HepG2 (cell line): ENCODE results near the gene PPP2R2C. TPM values are rescaled to one million over a fixed set of nuclear protein-coding genes. Genes with fewer than 3 reads are reported as not detected.

Experiments
- ATAC-seq: fragments of 200-7000 bp; cut with Tn5 transposase; 3 replicates; pipeline ENCODE4 v1.9.1; 2020; ENCODE audit warnings: mild to moderate bottlenecking, moderate library complexity
- BruUV-seq: library from RNA; stranded (reverse); fragments of 400-500 nt; replicated peaks from 2 replicates; lab custom pipeline; 2021; lab: Mats Ljungman, UMichigan
- CTCF ChIA-PET: fragments of 300-600 bp; formaldehyde crosslinking; extraction: SDS; loops from one replicate; lab custom pipeline; 2021; ENCODE audit warnings: low total read pairs, inconsistent platforms, low intra/inter-chr PET ratio; lab: Yijun Ruan, JAX
- POLR2A ChIA-PET: fragments of 350-600 bp; sonication (Branson Sonifier 250); formaldehyde crosslinking; loops from one replicate; lab custom pipeline; 2020; ENCODE audit warnings: antibody characterized with exemption, inconsistent platforms; lab: Yijun Ruan, JAX
- DNase-seq: peaks from one replicate; pipeline ENCODE4 v3.0.0-alpha.2; 2015; ENCODE audit warnings: low spot score
- FAIRE-seq: peaks from 3 replicates; lab custom pipeline; 2011; peaks lifted over from hg19 to GRCh38; lab: Jason Lieb, UNC
- H2AFZ ChIP-seq: one replicate; pipeline ENCODE4 v1.6.1; 2011; ENCODE audit warnings: low read length, inconsistent platforms
- H3K27ac ChIP-seq: fragments of 300-600 bp; 3 replicates; pipeline ENCODE4 v1.8.0; 2011; ENCODE audit warnings: mixed run types, mild to moderate bottlenecking, mixed read lengths, low read length, inconsistent platforms; ENCODE audit not compliant: insufficient read depth; ENCODE audit errors: extremely low read length
- H3K27me3 ChIP-seq, 2 experiments: fragments of 200-600 bp in 1 of 2; 2 replicates in 1 of 2; 3 replicates in 1 of 2; pipeline versions ENCODE4 v1.6.0 to v1.8.0; 2011; ENCODE audit warnings: low read length in 2 of 2, mild to moderate bottlenecking in 2 of 2, moderate library complexity in 2 of 2, inconsistent platforms in 1 of 2; ENCODE audit not compliant: insufficient read depth in 2 of 2, control insufficient read depth in 1 of 2
- H3K36me3 ChIP-seq, 2 experiments: fragments of 200-600 bp in 1 of 2; replicated peaks in 1 of 2; 2 replicates in 1 of 2; 3 replicates in 1 of 2; pipeline versions ENCODE4 v1.5.1 to v1.8.0; 2011; ENCODE audit warnings: low read length in 2 of 2, inconsistent platforms in 1 of 2; ENCODE audit not compliant: insufficient read depth in 2 of 2, control insufficient read depth in 1 of 2
- H3K4me1 ChIP-seq: 2 replicates; pipeline ENCODE4 v1.5.1; 2012; ENCODE audit warnings: low read length, inconsistent platforms; ENCODE audit not compliant: insufficient read depth
- H3K4me2 ChIP-seq: 2 replicates; pipeline ENCODE4 v1.6.0; 2011; ENCODE audit warnings: low read depth, low read length, inconsistent platforms
- H3K4me3 ChIP-seq, 3 experiments: fragments of 200-600 bp in 1 of 3; sonication (generic), shearing (Covaris generic) in 1 of 3; replicated peaks in 1 of 3; 2 replicates each; pipeline ENCODE4 v1.5.1; 2011 to 2016; ENCODE audit warnings: low read length in 3 of 3, inconsistent platforms in 2 of 3, low read depth in 2 of 3, mild to moderate bottlenecking in 2 of 3, control low read depth in 1 of 3, mixed read lengths in 1 of 3; ENCODE audit not compliant: insufficient read depth in 1 of 3
- H3K79me2 ChIP-seq: one replicate; pipeline ENCODE4 v1.6.1; 2011; ENCODE audit warnings: low read length, inconsistent platforms; ENCODE audit not compliant: insufficient read depth
- H3K9ac ChIP-seq: 2 replicates; pipeline ENCODE4 v1.6.0; 2011; ENCODE audit warnings: mild to moderate bottlenecking, low read depth, low read length, inconsistent platforms; ENCODE audit not compliant: insufficient read depth
- H3K9me3 ChIP-seq: 2 replicates; pipeline ENCODE4 v1.5.1; 2012; ENCODE audit warnings: mild to moderate bottlenecking, low read length
- H4K20me1 ChIP-seq: 2 replicates; pipeline ENCODE4 v1.6.0; 2011; ENCODE audit warnings: inconsistent platforms, mild to moderate bottlenecking, low read length, moderate library complexity; ENCODE audit not compliant: insufficient read depth
- ATF6 ChIP-seq: sonication (generic); formaldehyde crosslinking; conservative IDR thresholded peaks from 2 replicates; pipeline ENCODE4 v1.4.0; 2020; ENCODE audit warnings: missing genetic modification reagents
- CBX2 ChIP-seq, 2 experiments: fragments of 200-600 bp in 1 of 2; sonication (generic); formaldehyde crosslinking in 1 of 2; IDR thresholded peaks; 2 replicates each; pipeline versions ENCODE4 v1.7.0 to v1.8.1; 2018 to 2022; ENCODE audit warnings: low read depth in 2 of 2, low read length in 1 of 2, mild to moderate bottlenecking in 1 of 2, missing genetic modification reagents in 1 of 2
- MAFK ChIP-seq, 2 experiments: IDR thresholded peaks in 1 of 2; conservative IDR thresholded peaks in 1 of 2; 2 replicates each; pipeline ENCODE4 v1.6.1; 2011; ENCODE audit warnings: improper control_type of control experiment in 2 of 2, low read length in 2 of 2
- SRY ChIP-seq: sonication (generic); formaldehyde crosslinking; IDR thresholded peaks from 2 replicates; pipeline ENCODE4 v1.8.0; 2022; ENCODE audit warnings: mild to moderate bottlenecking, missing genetic modification reagents
- WGBS: methylation state at CpG from one replicate; pipeline ENCODE4 v1.1.6; 2017; ENCODE audit warnings: low lambda C conversion rate; 5-methylcytosine and 5-hydroxymethylcytosine counted together
- in situ Hi-C: cut with HindIII; loops from 2 replicates; pipeline ENCODE4 v1.10.0; 2017; ENCODE audit warnings: low pct_unique_long_range_greater_than_20kb; ENCODE audit not compliant: extremely low pct_ligation_motif_present
- intact Hi-C: fragments of 100-400 bp; cut with micrococcal nuclease; formaldehyde crosslinking; loops from one replicate; pipeline ENCODE4 v1.10.0; 2022; ENCODE audit not compliant: unreplicated experiment
- polyA plus RNA-seq, 8 experiments: library from polyadenylated mRNA; depleted of rRNA in 3 of 8; stranded (reverse) in 7 of 8; unstranded in 1 of 8; fragments of >200 nt; fragmentation: Illumina TruSeq in 4 of 8; extraction: Trizol in 4 of 8; gene quantifications; 2 replicates each; pipeline versions ENCODE4 v1.2.1 to v1.2.3, GENCODE V29; 2011 to 2016; ENCODE audit warnings: low read depth in 4 of 8, missing spikeins in 1 of 8, mixed read lengths in 1 of 8; ENCODE audit not compliant: insufficient read depth in 1 of 8
- total RNA-seq, 5 experiments: library from RNA; depleted of rRNA; stranded (reverse); fragments of >200 nt; fragmentation: Illumina TruSeq; extraction: Trizol; gene quantifications; 2 replicates each; pipeline ENCODE4 v1.2.3, GENCODE V29; 2016; ENCODE audit warnings: low read depth in 1 of 5
- TF ChIP-seq, protein P1 (sequence below): sonication (generic); formaldehyde crosslinking; IDR thresholded peaks from 2 replicates; pipeline ENCODE4 v1.4.0; 2020; ENCODE audit warnings: missing genetic modification reagents, low read depth, mild to moderate bottlenecking, borderline replicate concordance
- TF ChIP-seq, protein P2 (sequence below): IDR thresholded peaks from 2 replicates; pipeline ENCODE4 v1.6.1; 2018; ENCODE audit warnings: missing genetic modification reagents

The PPP2R2C gene
- total and polyA plus RNA-seq, 2 of the 13 experiments (the other 11 are each of a cell fraction or from before 2014, with no cell fraction given): 0.60 to 8.6 TPM

GRCh38 chr4:6386091-6386490 lies 86.3 kb downstream of the PPP2R2C start:
- WGBS: 33% methylated on average over 7 of the region's 7 CpGs

More at GRCh38 chr4:6386091-6386490, 86.3 kb downstream of the PPP2R2C start:
- Histone ChIP-seq H3K9ac (no peak overlapping the region), H3K27ac (no peak overlapping the region)
- no peak for ATAC-seq
- TF ChIP-seq, protein P1, sequence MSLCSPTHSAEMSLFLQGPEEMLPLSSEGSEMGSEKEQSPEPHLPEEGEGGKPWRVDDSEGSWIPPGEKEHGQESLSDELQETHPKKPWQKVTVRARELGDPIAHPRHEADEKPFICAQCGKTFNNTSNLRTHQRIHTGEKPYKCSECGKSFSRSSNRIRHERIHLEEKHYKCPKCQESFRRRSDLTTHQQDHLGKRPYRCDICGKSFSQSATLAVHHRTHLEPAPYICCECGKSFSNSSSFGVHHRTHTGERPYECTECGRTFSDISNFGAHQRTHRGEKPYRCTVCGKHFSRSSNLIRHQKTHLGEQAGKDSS (CRISPR knock-in tag): no peak
- TF ChIP-seq ATF6 (CRISPR knock-in tag) (no peak), SRY (no peak), MAFK (conservative IDR thresholded peaks at IDR 0.05 in 1 of 2, IDR thresholded peaks at IDR 0.05 in 1 of 2; ENCODE audit: low read length in 2 of 2) (no peak), CBX2 (IDR thresholded peaks at IDR 0.05; ENCODE audit: low read depth, low read length) (no peak), CBX2 (CRISPR knock-in tag; IDR thresholded peaks at IDR 0.05; ENCODE audit: low read depth) (no peak)
- TF ChIP-seq, protein P2, sequence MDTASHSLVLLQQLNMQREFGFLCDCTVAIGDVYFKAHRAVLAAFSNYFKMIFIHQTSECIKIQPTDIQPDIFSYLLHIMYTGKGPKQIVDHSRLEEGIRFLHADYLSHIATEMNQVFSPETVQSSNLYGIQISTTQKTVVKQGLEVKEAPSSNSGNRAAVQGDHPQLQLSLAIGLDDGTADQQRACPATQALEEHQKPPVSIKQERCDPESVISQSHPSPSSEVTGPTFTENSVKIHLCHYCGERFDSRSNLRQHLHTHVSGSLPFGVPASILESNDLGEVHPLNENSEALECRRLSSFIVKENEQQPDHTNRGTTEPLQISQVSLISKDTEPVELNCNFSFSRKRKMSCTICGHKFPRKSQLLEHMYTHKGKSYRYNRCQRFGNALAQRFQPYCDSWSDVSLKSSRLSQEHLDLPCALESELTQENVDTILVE (CRISPR knock-in tag): no peak
- TF ChIP-seq, all 625 proteins: peak for 0
- POLR2A ChIA-PET: no interaction called here
- in situ Hi-C loops (no loop called here), intact Hi-C loops (no loop called here)
- Histone ChIP-seq H4K20me1 (no peaks in the 10 kb centered on the region), H2AFZ (no peak overlapping the region), H3K4me1 (no peaks in the 10 kb centered on the region), H3K79me2 (no peaks in the 10 kb centered on the region), H3K27me3 (peaks cover 4 to 79% of the 10 kb centered on the region in 2 experiments; a peak in 4 of 5 replicates), H3K4me3 (no peak overlapping the region), H3K36me3 (no peaks in the 10 kb centered on the region), H3K9me3 (no peaks in the 10 kb centered on the region), H3K4me2 (no peak overlapping the region)
- BruUV-seq: no TSS peak
- no peak for DNase-seq
- CTCF ChIA-PET: no interaction called here
- FAIRE-seq: no peak
